HG02973 (cell line): Measurements from ENCODE around the gene CDC20B.

Experiments used
- ATAC-seq: cut with Tn5 transposase; IDR thresholded peaks from one replicate; pipeline ENCODE4 v1.9.1; 2021; ENCODE audit warnings: moderate library complexity; ENCODE audit not compliant: unreplicated experiment

Gene CDC20B, protein sequence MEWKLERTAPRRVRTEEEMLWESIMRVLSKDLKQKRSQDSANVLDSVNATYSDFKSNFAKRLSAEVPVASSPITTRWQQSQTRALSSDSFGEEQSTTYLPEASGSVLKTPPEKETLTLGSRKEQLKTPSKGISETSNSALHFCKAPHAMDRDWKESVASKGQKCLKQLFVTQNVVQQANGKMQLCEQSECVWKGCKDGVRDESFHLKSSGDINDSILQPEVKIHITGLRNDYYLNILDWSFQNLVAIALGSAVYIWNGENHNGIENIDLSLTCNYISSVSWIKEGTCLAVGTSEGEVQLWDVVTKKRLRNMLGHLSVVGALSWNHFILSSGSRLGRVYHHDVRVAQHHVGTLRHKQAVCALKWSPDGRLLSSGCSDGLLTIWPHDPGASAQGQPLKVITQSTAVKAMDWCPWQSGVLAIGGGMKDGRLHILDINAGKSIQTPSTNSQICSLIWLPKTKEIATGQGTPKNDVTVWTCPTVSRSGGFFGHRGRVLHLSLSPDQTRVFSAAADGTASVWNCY

DNA sequence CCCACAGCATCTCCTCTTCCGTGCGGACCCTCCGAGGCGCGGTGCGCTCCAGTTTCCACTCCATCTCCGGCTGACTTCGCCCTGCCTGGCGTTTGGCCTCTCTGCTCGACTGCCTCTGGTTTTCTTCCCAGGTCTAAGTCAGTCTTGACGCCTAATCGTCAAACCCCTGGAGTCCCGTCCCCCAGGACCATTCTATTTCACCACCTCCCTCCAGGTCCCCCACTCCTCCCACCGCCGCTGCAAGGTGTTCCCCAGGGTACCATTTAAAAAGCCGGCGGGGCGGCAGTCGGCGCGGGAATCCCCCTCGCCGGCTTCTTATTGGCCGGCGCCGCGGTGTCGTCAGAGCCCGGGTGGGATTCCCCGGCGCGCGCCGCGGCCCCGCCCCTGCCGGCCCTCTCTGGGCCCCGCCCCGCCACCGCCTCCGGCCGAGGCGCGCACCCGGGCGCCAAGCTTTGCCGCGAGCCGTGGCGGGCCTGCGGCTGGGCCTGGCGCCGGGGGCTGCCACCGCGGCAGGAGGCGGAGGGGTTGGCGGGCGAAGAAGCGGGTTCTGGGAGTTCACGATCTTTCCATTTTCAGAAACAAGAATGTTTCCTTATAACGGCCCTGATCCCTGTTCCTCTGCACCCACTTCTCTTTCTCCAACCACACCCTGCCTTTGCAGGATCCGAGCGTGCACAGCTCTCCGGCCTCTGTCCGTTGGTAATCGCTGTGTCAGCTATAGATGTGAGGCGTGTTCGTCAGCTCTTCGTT, at the start of gene CDC20B:
CDC20B (minus strand) TSS at position 241 of the 750 bp plus-strand sequence; CDS start at position 64, 177 bp downstream.
- peak; percentile 86 for ATAC-seq

DNA sequence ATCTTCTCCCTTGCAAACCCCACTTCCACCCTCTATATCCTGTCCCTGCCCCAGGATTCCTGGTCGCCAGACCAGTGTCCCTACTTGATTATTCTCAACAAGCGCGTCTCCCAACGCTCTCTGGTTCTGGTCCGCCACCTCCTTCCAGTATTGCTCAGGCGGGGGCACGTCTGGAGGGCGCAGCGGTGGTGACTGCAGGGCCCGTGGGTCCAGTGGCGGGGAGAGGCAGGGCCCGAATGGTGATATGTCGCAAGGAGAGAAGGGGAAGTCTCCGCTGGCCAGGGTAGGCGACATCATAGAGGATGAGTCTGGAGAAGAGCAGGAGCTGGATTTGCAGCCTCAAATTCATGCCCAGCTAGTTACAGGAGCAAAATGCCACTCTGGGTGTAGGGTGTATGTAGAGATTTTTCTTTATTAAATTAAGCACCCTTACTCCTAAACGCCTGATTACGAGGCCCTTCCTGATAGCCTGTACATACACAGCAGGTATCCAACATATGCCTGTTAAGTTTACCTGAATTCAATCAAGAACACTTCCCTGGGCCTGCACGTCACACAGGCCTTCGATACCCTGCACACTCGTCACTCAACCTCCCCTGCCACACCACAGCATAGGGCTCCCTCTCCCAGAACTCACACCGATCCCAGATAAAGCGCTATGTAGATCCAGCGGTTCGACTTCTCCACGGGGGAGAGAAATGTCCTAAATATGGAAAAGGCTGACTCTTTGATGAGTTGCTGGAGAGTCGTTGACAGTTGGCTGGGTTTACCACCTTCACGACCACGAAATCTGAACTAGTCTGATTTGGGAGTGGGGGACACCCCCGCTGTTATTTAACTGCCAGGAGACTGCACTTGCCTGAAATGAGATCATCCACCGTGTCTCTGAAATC, 49.4 kb upstream of the CDC20B start:
- no peak for ATAC-seq

DNA sequence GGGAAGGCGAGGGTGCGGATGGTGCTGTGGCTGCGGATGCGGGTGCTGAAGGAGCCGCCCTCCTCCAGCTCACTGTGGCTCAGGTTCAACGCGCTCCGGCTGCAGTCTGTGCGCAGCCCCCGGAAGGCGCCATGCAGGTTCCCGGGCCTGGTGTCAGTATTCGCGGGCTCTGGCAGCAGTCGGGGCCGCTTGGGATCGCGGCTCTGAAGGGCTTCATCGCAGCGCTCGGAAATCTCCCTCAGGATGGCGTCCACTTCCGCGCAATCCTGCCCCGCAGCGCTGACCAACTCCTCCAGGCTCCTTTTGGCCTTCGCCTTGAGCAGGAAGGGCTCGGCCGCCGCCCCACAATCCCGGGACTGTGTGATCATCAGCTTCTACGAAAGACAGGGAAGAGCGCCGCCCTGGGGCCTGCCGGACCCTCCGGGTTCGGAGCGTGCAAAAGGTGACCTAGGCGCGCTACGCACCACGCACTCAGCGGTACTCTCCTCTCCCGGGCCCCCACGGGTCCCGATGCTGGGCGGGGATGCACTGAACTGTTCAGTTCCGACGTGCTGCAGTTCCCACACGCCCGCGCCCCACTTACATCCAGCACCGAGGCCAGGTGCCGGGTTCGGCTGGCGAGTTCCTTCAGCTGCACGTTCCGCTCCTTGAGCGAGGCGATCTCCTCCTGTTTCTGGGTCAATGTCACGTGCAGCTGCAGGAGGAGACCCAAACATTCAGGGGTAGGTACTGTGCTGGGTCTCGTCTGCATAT, 47.6 kb upstream of the CDC20B start:
- no peak for ATAC-seq

DNA sequence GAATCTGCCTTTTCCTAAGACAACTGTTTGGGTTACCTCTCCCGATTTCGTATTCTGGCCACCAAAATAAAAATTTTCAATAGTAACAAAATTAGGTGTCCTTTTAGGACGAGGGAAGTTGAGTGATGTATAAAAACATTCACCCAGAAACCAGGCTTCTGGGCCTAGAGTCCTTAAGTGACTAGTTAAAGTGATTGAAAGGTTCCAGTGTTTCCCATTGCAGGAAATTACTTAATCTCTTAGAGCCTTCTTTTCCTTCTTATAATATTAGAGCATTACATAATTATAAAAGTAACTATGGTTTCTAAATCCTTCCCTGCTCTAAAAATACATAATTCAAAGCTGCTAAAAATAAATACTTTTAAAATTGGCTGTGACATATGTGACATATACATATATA, 46.8 kb upstream of the CDC20B start:
- no peak for ATAC-seq

DNA sequence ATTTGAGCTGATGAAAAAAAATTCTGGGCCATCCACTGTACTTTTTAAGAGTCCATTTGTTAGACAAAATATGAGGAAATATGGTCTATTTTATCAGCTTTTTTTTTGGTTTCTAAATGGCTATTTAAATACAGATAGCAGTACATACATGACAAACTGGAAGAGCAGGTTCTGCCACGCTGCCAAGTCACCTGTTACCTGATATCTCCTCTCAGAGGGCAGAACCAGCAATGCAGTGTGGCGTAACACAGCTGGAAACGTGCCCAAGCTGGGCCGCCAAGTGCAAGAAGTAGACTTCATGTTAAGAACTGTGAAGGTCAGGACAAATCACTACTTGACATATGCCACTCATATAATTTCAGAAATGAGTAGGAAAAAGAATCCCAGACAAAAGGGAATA, 46.0 kb upstream of the CDC20B start:
- ATAC-seq = no peak

DNA sequence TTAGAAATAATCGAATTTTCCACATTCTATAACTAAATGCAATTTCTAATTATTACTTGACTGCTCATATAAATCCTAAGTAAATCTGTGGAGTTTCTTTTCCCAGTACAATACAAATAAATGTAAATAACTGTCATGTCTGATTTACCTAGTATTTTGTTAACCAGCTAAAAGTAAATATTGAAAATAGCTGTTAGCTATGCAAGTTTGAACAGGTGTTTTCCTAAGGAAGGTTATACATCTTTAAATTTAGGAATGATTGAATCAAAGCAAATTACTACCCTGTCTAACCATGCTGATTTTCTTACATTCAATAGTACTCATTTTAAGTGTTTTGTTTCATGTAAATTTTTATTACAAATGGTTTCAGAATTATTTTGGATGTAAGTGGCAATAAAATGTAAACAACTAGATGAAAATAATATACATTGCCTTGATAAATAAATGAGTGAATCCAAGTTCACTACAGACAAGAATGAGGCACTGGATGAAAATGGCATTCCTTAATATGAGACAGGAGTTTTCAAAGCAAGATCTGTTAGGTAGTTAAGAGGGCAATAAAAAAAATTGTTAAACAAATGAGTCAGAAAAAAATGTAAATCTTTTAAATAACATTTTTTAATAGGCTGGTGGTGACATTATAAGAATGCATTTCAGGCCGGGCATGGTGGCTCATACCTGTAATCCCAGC, 38.4 kb upstream of the CDC20B start:
- no peak for ATAC-seq

DNA sequence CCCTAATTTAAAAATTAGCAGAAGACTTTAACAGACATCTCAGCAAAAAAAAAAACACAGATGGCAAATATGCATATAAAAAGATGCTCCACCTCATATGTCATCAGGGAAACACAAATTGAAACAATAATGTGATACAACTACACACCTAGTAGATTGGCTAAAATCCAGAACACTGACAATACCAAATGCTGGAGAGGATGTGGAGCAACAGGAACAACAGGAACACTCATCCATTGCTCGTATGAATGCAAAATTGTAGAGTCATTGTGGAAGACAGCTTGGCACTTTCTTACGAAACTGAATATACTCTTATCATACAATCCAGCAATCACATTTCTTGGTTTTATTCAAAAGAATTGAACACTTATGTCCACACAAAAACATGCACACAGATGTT, 32.0 kb upstream of the CDC20B start:
- no peak for ATAC-seq

DNA sequence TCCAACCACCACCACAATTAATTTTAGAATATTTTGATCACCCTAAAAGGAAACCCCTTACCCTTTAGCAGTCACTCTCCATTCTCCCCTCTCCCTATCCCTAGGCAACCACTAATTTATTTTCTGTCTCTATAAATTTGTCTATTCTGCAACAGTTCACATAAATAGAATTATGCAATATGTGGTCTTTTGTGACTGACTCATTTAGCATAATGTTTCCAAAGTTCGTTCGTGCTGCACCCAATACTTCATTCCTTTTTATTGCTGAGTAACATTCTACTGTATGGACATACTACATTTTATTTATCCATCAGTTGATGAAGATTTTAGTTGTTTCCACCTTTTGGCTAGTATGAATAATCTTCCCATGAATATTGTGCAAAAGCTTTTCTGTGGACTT, 18.2 kb upstream of the CDC20B start:
- no peak for ATAC-seq

DNA sequence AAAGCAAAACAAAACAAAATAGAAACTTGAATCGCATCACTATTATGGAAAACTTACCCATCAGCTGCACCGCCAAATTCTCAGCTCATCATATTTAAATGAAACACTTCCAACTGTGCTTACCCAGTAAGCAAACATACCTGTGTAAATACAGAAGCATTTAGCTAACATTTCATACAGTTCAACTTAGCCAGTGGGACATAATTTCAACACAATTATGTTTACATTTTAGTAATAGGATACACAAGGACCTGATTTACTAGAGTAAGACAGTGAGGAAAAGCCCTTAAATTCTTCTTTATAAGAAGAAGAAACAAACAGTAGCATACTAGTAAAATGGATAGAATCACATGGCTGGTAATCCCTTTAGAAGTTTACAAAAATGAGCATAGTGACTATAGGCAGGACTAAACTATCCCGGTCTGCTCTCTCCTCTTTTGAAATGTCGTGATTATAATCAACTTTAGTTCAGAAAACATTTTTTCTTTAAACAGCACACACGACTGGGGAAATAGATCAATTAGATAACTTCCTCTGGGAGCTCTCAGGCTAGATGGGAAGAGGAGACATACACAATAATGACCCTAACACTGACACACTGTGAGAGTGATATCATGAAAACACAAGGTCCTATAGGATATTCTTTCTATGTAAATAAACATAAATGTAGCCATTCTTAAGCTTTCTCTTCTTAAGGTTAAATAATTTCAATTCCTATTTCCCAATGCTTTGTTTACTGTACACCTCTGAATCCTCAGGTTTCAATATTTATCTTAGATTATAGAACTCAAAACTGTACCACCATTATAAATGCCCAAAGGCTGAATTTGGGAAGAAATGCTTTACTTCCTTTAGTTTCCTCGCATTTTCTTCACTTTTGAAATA, 15.9 kb upstream of the CDC20B start:
- ATAC-seq = no peak

DNA sequence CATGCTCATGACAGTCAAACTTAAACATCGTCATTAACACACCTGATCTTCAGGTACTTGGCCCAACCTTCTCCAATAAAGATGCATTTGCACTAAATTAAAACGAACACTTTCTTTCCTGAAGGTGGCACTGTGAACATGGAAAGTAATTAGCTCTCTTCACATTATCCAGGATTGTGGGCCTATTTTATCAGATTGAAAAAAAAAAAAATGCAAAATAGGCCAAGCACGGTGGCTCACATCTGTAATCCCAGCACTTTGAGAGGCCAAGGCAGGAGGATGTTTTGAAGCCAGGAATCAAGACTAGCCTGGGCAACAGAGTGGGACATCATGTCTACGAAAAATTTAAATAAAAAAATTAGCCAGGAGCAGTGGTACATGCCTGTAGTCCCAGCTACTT, 14.4 kb upstream of the CDC20B start:
- no peak for ATAC-seq

DNA sequence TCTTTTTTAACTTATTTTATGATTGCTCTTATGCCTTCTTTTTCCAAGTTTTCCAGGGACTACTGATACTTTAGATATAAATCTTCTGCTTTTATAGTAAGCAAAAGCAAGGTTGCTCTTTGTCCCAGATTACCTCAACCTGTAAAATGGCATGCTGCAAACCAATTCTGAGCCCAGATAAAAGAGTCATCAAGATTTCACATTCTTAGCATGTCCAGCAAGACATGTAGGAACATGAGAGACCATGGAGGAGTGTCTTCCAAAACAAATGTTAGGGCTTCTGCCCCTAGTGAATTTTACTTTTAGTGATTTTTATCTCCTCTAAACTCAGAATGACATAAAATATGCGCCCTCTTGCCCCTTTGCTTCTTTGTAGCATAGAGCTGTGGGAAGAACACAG, 7.0 kb upstream of the CDC20B start:
- no peak for ATAC-seq

DNA sequence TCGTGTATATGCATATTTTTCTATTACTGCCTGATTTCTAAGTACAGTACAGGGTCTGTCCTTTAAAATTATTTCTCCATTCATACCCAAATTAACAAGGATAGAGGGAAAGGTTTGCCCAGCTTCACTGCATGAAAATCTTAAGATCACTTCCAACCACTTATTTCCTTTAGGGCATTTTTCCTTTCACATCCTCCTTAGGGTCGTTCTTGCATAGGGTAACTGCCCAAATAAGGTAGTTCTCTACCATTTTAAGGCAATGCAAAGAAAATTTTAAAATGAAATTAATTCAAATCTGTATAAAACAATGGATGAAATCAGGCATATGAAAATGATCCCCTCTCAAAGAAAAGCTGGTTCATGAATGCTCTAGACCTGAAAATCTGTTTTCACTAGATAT, 4.1 kb upstream of the CDC20B start:
- no peak for ATAC-seq

DNA sequence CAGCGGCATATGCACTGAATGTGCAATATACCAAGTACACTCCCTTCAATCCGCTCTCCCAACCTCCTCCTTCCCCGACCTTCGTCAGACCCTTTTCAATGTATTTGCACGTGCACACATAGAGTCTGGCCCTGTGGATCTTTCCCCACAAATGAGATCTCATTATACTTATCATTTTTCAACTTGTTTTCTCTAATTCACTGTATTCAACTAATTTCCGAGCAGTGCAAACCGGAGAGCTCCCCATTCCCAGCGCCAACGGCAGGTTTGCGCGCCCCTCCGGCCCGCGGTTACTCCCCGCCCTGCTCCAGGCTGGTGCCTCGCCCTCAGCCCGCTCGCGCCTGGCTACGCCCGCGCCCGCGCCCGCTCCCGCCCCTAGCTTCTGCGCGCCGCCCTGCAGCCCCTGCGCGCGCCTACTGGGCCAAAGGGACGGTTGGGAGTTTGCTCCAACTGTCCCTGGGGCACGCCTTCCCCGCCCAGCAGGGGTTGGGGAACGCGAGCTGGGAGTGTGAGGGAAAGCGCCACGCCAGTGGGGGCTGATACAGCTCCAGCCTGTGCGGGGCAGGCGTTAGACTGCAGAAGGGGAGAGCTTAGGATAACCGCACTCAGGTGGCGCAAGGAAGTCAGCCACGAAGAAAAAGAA, 3.3 kb upstream of the CDC20B start:
- ATAC-seq = no peak

DNA sequence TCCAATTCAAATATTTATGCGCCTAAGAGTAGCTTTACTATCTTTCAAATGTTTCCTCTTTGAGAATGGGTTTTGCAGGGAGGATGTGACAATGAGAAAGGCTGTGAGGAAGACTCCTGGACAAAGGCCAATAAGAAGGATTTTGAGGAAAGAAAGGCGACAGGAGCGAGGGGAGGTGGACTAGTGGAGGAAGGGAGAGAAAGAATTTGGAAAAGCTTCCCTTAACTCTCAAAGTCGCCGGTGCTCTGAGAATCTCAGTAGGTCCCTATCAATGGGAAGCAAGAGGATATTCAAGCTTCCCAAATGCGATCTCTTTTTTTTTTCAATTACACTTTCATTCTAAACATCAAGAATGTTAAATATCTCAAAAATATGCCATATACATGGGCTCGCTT, 2.8 kb upstream of the CDC20B start:
- no peak for ATAC-seq

DNA sequence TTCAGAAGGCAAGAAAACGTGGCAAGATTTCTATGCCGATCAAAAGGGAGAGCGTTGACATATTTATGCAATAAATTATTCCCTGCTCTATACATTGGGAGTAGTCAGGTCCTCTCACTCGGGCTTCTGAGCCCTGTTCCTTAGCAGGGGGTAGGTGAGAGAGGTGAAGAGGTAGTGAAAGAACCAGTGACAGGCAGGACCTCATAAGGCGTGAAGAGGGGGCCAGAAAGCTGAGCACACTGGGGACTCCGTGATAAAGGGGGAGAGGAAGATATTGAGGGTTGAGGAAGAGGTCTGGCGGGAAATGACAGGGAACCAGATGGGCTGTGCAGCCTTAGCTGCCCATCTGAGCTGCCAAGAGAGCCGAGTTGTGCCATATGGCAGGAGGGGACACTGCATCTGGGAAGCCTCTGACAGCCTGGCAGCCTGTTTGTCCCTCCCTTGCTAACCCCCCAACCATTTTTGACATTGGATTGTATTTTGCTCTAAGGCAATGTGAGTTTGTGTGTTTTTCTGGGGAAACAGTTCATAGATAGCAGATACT, 782 bp upstream of the CDC20B start:
- peak; percentile 2 for ATAC-seq

DNA sequence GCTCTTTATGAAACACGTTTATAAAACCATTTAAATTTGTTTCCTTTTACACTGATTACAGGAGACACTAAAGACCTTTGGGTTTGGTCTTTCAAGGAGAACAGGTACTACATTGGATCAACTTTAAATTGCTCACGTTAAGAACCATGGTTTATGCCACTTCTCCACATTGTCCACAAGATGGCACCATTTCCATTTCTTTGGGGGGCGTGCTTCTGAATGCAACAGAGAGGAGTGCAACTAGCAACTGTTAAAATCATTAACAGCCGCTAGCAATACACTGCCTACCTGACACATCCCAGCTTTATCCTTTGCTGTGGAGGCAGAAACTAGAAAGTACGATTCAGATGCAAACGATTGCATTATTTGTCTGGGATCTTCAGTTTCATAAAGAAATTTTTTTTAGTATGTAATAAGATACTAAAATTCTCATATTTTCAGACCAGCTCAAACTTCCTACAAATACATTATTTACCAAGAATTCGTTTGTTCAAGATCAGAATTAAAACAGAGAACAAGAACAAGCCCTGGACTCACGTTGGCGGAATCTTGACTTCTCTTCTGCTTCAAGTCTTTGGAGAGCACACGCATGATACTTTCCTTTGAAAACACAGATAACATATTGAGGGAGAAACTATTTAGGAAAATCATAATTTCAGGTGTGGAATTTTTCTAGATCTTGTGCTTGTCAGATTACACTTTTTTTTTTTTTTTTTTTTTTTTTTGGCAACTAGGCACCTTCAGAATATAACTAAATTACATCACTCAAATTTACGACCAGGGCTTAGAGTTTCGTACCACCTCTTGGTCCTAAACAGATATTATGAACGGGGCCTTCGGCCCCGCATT, 702 bp downstream of the CDC20B start:
- ATAC-seq = peak; percentile 55

DNA sequence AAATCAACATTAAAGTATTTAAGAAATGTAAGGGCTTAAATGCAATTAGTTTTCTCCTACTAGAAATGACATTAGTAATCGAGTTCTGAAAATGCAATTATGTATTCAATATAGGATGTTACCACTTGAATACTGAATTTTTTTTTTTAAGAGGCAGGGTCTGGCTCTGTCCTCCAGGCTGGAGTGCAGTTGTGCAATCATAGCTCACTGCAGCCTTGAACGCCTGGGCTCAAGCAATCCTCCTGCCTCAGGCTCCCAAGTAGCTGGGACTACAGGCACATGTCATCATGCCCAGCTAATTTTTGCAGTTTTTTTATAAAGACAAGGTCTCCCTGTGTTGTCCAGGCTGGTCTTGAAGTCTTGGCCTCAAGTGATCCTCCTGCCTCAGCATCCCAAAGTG, 1.5 kb downstream of the CDC20B start:
- ATAC-seq = no peak
